NCI-H2029 (cell line): ENCODE measurements around the gene PARP12.

Source experiments
- DNase-seq: peaks from one replicate; lab custom pipeline; 2025; lab: John Stamatoyannopoulos, UW

The PARP12 gene

GRCh38 chr7:140014123-140014522 lies 48.6 kb downstream of the PARP12 start:
- no peak for DNase-seq

- no peak for DNase-seq
Observed at GRCh38 chr7:140013676-140014075, 49.1 kb downstream of the PARP12 start.

GRCh38 chr7:140010194-140010895 lies 52.4 kb downstream of the PARP12 start:
- DNase-seq = no peak

- DNase-seq = peak; percentile 49
Observed at GRCh38 chr7:140009735-140010134, 53.0 kb downstream of the PARP12 start.

- DNase-seq = peak; percentile 84
Observed at GRCh38 chr7:140008755-140009610, 53.8 kb downstream of the PARP12 start.

GRCh38 chr7:140007051-140007690 lies 55.6 kb downstream of the PARP12 start:
- DNase-seq = no peak

GRCh38 chr7:140006600-140006999 lies 56.2 kb downstream of the PARP12 start:
- DNase-seq = no peak

- no peak for DNase-seq
Observed at GRCh38 chr7:140005754-140006503, 56.8 kb downstream of the PARP12 start.

GRCh38 chr7:140005341-140005740 lies 57.4 kb downstream of the PARP12 start:
- no peak for DNase-seq

GRCh38 chr7:140004672-140005071 lies 58.1 kb downstream of the PARP12 start:
- DNase-seq = no peak

- DNase-seq = no peak
Observed at GRCh38 chr7:140003913-140004382, 58.8 kb downstream of the PARP12 start.

GRCh38 chr7:140000666-140001268 lies 62.0 kb downstream of the PARP12 start:
- no peak for DNase-seq

GRCh38 chr7:139999516-139999915 lies 63.2 kb downstream of the PARP12 start:
- no peak for DNase-seq

- no peak for DNase-seq
Observed at GRCh38 chr7:139998572-139998971, 64.2 kb downstream of the PARP12 start.

- no peak for DNase-seq
Observed at GRCh38 chr7:139995017-139995915, 67.5 kb downstream of the PARP12 start.

- no peak for DNase-seq
Observed at GRCh38 chr7:139994356-139994755, 68.4 kb downstream of the PARP12 start.

- DNase-seq = no peak
Observed at GRCh38 chr7:139993592-139993991, 69.2 kb downstream of the PARP12 start.

- DNase-seq = no peak
Observed at GRCh38 chr7:139993169-139993568, 69.6 kb downstream of the PARP12 start.

- no peak for DNase-seq
Observed at GRCh38 chr7:139992353-139993044, 70.3 kb downstream of the PARP12 start.

GRCh38 chr7:139991911-139992310 lies 70.8 kb downstream of the PARP12 start:
- DNase-seq = no peak
